K562 (cell line): ENCODE data around the gene SRP9. TPM values are rescaled to one million over a fixed set of nuclear protein-coding genes. Genes with fewer than 3 reads are reported as not detected.
A peak's percentile ranks its signal among the peaks of the same experiment; 100 is the strongest.

Experiments
- ASH1L ChIP-seq: fragments of 450-650 bp; IDR thresholded peaks from 2 replicates; pipeline ENCODE4 v1.6.1; 2018; ENCODE audit warnings: borderline replicate concordance, mild to moderate bottlenecking, low read depth; ENCODE audit not compliant: partially characterized antibody
- CHD1 ChIP-seq: fragments of 200-600 bp; sonication (generic); IDR thresholded peaks from one replicate; pipeline ENCODE4 v1.6.1; 2012; ENCODE audit warnings: mild to moderate bottlenecking, moderate library complexity, low read length, inconsistent platforms
- CHD4 ChIP-seq: fragments of 200-600 bp; sonication (generic); IDR thresholded peaks from 3 replicates; pipeline ENCODE4 v1.6.1; 2012; ENCODE audit warnings: low read depth, mild to moderate bottlenecking, mixed read lengths, low read length, inconsistent platforms; ENCODE audit not compliant: insufficient read depth, insufficient replicate concordance, poor library complexity, severe bottlenecking
- CXXC5 ChIP-seq: fragments of 250-450 bp; sonication (Bioruptor Pico); IDR thresholded peaks from 2 replicates; pipeline ENCODE4 v1.8.0; 2022; ENCODE audit warnings: inconsistent platforms, mild to moderate bottlenecking, moderate library complexity
- HMG20B ChIP-seq: fragments of 250-450 bp; sonication (Bioruptor Pico); IDR thresholded peaks from 2 replicates; pipeline ENCODE4 v1.5.0; 2021; ENCODE audit warnings: mild to moderate bottlenecking
- KDM2B ChIP-seq: fragments of 250-450 bp; sonication (Bioruptor Pico); IDR thresholded peaks from 2 replicates; pipeline ENCODE4 v1.8.0; 2021; ENCODE audit warnings: mild to moderate bottlenecking, moderate library complexity
- NCOA4 ChIP-seq: fragments of 450-650 bp; IDR thresholded peaks from 2 replicates; pipeline ENCODE4 v1.6.1; 2018; ENCODE audit warnings: mild to moderate bottlenecking; ENCODE audit not compliant: partially characterized antibody
- NFIC ChIP-seq: fragments of 450-650 bp; IDR thresholded peaks from 2 replicates; pipeline ENCODE4 v1.6.1; 2017; ENCODE audit warnings: mild to moderate bottlenecking, inconsistent platforms
- NR3C1 ChIP-seq: sonication (generic); formaldehyde crosslinking; IDR thresholded peaks from 2 replicates; pipeline ENCODE4 v1.8.1; 2022; ENCODE audit warnings: missing genetic modification reagents
- RUNX1 ChIP-seq: sonication (generic); IDR thresholded peaks from 2 replicates; pipeline ENCODE4 v1.6.1; 2016; ENCODE audit warnings: antibody characterized with exemption, low read depth
- TAF7 ChIP-seq: fragments of 450-650 bp; IDR thresholded peaks from 2 replicates; pipeline ENCODE4 v1.6.1; 2016; ENCODE audit warnings: missing genetic modification characterization, missing compliant biosample characterization
- ZNF175 ChIP-seq: fragments of 200-800 bp; sonication (Bioruptor generic); IDR thresholded peaks from 2 replicates; pipeline ENCODE4 v1.6.1; 2016; ENCODE audit warnings: low read depth, mild to moderate bottlenecking, missing genetic modification characterization, missing compliant biosample characterization
- polyA plus RNA-seq, 8 experiments: library from polyadenylated mRNA; depleted of rRNA in 4 of 8; stranded (reverse) in 5 of 8; unstranded in 3 of 8; fragments of >200 nt; fragmentation: Nextera tagmentation in 2 of 8; fragmentation: Illumina TruSeq in 1 of 8; extraction: Ambion mirVana in 2 of 8; extraction: Trizol in 1 of 8; gene quantifications; 2 replicates each; pipeline versions ENCODE4 v1.2.1 to v1.2.3, GENCODE V29; 2011 to 2014; ENCODE audit warnings: inconsistent platforms in 1 of 8, missing spikeins in 1 of 8
- total RNA-seq, 7 experiments: library from RNA; depleted of rRNA in 6 of 7; stranded (reverse); fragments of >200 nt in 6 of 7; fragmentation: Illumina TruSeq in 2 of 7; extraction: Trizol in 2 of 7; gene quantifications; 2 replicates each; pipeline versions ENCODE4 v1.2.1 to v1.2.3, GENCODE V29; 2011 to 2021; ENCODE audit warnings: low replicate concordance in 1 of 7
- TF ChIP-seq, protein P1 (sequence below), 2 experiments: fragments of 450-650 bp; IDR thresholded peaks; 2 replicates each; pipeline ENCODE4 v1.6.1; 2016; ENCODE audit warnings: mild to moderate bottlenecking in 2 of 2, borderline replicate concordance in 1 of 2, low read depth in 1 of 2, moderate library complexity in 1 of 2
- TF ChIP-seq, protein P2 (sequence below): fragments of 250-450 bp; sonication (Bioruptor Pico); IDR thresholded peaks from 2 replicates; pipeline ENCODE4 v1.5.0; 2021; ENCODE audit warnings: mild to moderate bottlenecking, borderline replicate concordance
- TF ChIP-seq, protein P3 (sequence below): fragments of 250-450 bp; sonication (Bioruptor Pico); IDR thresholded peaks from 2 replicates; pipeline ENCODE4 v1.4.0; 2020; ENCODE audit warnings: mild to moderate bottlenecking, moderate library complexity

Gene SRP9
- total and polyA plus RNA-seq, 9 of the 15 experiments (the other 6 are each of a cell fraction or from before 2014, with no cell fraction given) = 273 to 1,892 (median 668) TPM

DNA sequence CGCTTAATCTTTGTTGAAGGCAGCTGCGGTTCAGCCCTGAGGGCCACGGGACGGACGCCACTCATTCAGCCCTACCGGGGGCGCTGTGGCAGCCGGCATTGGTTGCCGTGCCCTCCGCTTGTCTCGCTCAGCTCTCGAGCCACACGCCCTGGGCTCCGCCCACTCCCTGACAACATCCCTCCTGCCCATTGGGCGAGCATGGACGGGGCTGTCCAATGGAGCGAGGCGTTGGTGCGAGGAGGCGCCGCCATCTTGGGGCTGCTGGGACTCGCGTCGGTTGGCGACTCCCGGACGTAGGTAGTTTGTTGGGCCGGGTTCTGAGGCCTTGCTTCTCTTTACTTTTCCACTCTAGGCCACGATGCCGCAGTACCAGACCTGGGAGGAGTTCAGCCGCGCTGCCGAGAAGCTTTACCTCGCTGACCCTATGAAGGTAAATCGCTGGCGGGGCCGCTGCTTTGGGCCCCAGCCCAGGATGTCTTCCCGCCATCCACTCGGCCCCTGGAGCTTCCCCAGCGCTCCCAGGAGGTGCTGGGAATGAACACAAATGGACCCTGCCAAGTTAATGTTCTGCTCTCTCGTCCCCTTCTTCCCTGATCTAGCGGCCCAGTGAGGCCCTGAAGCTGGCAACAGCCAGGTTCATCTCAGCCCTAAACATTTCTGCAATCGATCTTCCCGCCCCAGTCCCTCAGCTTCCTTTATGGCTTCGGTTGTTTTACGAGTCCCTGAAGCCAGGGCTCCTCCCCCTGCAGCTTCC, at the start of gene SRP9 (continued):
- TF ChIP-seq, protein P1, sequence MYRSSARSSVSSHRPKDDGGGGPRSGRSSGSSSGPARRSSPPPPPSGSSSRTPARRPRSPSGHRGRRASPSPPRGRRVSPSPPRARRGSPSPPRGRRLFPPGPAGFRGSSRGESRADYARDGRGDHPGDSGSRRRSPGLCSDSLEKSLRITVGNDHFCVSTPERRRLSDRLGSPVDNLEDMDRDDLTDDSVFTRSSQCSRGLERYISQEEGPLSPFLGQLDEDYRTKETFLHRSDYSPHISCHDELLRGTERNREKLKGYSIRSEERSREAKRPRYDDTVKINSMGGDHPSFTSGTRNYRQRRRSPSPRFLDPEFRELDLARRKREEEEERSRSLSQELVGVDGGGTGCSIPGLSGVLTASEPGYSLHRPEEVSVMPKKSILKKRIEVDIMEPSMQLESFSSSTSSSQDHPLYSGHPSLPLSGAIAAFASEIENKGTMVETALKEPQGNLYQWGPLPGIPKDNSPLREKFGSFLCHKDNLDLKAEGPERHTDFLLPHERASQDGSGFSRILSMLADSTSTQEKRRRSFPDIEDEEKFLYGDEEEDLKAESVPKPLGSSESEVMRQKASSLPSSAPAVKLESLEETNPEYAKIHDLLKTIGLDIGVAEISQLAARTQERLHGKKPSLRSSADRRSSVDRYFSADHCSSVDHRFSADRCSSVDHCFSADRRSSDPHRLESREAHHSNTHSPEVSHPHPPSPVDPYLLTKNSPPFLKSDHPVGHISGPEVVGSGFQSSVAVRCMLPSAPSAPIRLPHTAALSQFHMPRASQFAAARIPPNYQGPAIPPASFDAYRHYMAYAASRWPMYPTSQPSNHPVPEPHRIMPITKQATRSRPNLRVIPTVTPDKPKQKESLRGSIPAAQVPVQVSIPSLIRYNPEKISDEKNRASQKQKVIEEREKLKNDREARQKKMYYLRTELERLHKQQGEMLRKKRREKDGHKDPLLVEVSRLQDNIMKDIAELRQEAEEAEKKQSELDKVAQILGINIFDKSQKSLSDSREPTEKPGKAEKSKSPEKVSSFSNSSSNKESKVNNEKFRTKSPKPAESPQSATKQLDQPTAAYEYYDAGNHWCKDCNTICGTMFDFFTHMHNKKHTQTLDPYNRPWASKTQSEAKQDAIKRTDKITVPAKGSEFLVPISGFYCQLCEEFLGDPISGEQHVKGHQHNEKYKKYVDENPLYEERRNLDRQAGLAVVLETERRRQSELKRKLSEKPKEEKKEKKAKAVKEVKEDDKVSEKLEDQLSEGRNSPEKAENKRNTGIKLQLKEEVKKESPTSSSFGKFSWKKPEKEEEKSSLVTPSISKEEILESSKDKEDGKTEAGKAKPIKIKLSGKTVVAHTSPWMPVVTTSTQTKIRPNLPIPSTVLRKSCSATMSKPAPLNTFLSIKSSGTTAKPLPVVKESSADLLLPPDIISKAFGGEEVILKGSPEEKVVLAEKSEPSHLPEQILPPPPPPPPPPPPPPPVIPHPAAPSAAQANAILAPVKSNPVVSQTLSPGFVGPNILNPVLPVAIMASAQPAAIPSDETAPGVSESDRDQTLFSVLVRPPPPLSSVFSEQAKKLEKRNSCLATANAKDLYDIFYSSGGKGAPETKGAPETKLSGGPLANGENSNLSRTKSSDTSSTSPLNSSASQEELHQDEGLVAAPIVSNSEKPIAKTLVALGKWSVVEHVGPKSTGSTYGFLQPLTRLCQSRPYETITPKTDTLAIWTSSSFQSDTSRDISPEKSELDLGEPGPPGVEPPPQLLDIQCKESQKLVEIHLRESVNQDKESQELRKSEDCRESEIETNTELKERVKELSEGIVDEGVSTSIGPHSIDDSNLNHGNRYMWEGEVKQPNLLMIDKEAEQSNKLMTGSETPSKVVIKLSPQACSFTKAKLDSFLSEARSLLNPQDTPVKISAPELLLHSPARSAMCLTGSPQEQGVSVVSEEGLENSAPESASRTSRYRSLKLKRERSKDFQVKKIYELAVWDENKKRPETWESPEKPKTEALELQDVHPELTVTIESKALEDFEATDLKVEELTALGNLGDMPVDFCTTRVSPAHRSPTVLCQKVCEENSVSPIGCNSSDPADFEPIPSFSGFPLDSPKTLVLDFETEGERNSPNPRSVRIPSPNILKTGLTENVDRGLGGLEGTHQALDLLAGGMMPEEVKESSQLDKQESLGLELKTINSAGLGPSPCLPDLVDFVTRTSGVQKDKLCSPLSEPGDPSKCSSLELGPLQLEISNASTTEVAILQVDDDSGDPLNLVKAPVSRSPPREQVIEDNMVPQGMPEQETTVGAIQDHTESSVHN (IDR thresholded peaks at IDR 0.05; ENCODE audit: borderline replicate concordance in 1 of 2, low read depth in 1 of 2) = no peak
- no peak for TF ChIP-seq NR3C1 (CRISPR knock-in tag)
- TF ChIP-seq, protein P2, sequence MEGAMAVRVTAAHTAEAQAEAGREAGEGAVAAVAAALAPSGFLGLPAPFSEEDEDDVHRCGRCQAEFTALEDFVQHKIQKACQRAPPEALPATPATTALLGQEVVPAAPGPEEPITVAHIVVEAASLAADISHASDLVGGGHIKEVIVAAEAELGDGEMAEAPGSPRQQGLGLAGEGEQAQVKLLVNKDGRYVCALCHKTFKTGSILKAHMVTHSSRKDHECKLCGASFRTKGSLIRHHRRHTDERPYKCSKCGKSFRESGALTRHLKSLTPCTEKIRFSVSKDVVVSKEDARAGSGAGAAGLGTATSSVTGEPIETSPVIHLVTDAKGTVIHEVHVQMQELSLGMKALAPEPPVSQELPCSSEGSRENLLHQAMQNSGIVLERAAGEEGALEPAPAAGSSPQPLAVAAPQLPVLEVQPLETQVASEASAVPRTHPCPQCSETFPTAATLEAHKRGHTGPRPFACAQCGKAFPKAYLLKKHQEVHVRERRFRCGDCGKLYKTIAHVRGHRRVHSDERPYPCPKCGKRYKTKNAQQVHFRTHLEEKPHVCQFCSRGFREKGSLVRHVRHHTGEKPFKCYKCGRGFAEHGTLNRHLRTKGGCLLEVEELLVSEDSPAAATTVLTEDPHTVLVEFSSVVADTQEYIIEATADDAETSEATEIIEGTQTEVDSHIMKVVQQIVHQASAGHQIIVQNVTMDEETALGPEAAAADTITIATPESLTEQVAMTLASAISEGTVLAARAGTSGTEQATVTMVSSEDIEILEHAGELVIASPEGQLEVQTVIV (CRISPR knock-in tag) = no peak
- TF ChIP-seq CHD4 = no peak
- 0 out of 2 replicates have a peak, but pooled peaks have one; percentile 3 for TF ChIP-seq HMG20B
- TF ChIP-seq NFIC = peak; percentile 19; the same call in 1 of the 2 replicates
- TF ChIP-seq CXXC5 (CRISPR knock-in tag) = peak; percentile 93
- peak; percentile 95 for TF ChIP-seq ASH1L
- no peak for TF ChIP-seq KDM2B (CRISPR knock-in tag)
- no peak for TF ChIP-seq NCOA4
- no peak for TF ChIP-seq RUNX1
- TF ChIP-seq TAF7 = peak; percentile 88
- TF ChIP-seq, protein P3, sequence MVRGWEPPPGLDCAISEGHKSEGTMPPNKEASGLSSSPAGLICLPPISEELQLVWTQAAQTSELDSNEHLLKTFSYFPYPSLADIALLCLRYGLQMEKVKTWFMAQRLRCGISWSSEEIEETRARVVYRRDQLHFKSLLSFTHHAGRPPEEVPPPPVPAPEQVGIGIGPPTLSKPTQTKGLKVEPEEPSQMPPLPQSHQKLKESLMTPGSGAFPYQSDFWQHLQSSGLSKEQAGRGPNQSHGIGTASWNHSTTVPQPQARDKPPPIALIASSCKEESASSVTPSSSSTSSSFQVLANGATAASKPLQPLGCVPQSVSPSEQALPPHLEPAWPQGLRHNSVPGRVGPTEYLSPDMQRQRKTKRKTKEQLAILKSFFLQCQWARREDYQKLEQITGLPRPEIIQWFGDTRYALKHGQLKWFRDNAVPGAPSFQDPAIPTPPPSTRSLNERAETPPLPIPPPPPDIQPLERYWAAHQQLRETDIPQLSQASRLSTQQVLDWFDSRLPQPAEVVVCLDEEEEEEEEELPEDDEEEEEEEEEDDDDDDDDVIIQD (CRISPR knock-in tag) = 0 out of 2 replicates have a peak, but pooled peaks have one; percentile 41
- no peak for TF ChIP-seq CHD1
- TF ChIP-seq ZNF175 (CRISPR knock-in tag) = no peak
